ENCODE results near the gene NDP.

- TF ChIP-seq CTCF (IDR thresholded peaks at IDR 0.05) (no peak), POLR2AphosphoS5 (IDR thresholded peaks at IDR 0.05; ENCODE audit: insufficient read depth in 1 of 2, low read depth in 1 of 2) (no peak), POLR2A (IDR thresholded peaks at IDR 0.05) (no peak)
These were observed 49.8 kb upstream of the NDP start for GRCh38 chrX:44022964-44023363.
